Activated CD4-positive, alpha-beta T cell treated with anti-CD3 and anti-CD28 coated beads, Interleukin-10, Interleukin-2, amounts not matched to agents 100 ng/mL and 50 ng/mL, durations not matched to agents 16 hours and 8 hours (primary cell): ENCODE data around the gene CFAP299.
"Not testable (repeated sequence)": the region's sequence is repeated elsewhere in the genome, so short reads cannot be mapped to it uniquely, and the experiment has no call there.

Experiments used
- DNase-seq: peaks from one replicate; pipeline ENCODE4 v3.0.0-alpha.2; 2020

CFAP299 gene

GRCh38 chr4:80393246-80393969 lies 57.9 kb downstream of the CFAP299 start:
- DNase-seq, result peak; percentile 67

DNA sequence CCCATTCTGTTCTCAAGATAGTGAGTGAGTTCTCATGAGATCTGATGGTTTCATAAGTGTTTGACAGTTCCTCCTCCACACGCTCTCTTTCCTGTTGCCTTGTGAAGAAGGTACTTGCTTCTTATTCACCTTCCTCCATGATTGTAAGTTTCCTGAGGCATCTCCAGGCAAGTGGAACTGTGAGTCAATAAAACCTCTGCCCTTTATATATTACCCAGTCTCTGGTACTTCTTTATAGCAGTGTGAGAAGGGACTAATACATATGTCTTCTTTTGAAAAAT lies 58.4 kb downstream of the CFAP299 start:
- no peak for DNase-seq

GRCh38 chr4:80407246-80407645 lies 71.7 kb downstream of the CFAP299 start:
- no peak for DNase-seq

GRCh38 chr4:80409809-80410208 lies 74.3 kb downstream of the CFAP299 start:
- no peak for DNase-seq

DNA sequence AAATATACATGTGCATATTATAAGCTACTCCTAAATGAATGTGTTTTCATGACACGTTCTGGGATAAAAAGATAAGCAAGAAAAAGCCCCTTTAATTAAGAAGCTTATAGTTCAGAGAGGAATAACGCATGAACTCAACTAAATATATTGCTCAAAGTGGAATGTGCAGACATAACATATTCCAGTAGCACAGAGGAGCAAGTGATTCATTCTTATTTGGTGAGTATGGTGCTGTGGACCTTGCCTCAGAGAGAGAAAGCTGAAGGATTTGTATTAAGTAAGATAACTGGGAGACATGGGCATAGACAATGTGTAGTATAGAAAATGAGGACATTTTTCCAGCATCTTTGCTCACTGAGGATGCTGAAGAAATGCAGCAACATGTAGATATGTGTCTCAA lies 76.8 kb downstream of the CFAP299 start:
- no peak for DNase-seq

DNA sequence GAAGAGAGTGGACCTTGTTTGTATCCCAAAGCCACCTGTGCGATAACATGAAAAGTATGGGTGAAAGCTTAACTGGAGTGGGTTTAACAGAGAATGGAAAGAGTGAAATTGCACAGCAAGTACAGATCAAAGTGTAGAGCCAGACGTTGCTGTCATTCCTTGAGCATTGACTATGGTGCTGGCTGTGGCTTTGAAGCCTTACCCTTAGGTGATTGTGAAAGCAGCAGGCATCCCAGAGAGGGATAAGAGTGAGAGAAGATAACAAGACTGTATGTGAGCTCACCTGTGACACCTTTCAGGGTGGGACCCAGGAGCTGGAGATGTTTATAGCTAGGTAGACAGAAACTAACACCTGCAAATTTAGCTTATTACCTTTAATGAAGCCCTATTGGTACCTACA lies 77.6 kb downstream of the CFAP299 start:
- no peak for DNase-seq

DNA sequence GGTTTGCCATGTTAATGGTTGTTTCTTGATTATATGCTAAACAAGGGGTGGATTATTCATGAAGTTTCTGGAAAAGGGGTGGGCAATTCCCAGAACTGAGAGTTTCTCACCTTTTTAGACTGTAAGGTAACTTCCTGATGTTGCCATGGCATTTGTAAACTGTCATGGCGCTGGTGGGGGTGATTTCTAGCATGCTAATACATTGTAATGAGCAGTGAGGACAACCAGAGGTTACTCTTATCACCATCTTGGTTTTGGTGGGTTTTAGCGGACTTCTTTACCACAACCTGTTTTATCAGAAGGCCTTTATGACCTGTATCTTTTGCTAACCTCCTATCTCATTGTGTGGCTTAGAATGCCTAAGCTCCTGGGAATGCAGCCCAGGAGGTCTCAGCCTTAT lies 81.5 kb downstream of the CFAP299 start:
- DNase-seq, result no peak

DNA sequence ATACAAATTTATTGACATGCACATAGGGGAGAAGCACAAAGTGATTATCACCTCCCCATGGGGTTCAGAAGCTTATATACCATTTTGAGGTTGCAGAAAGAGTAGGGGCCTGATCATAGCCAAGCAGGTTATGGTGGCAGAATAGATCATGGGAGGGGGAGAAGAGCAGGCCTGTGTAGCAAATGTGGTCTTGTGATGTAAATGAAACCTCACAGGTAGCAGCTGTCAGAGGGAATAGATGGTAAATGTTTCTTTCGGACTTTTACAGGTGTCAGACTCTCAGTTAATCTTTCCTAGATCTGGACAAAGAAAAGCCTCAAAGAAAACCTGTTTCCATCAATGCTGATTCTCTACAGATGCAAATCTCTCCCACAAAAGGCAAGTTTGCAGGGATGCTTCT lies 84.4 kb downstream of the CFAP299 start:
- DNase-seq, result no peak

GRCh38 chr4:80420638-80421037 lies 85.1 kb downstream of the CFAP299 start:
- DNase-seq, result no peak

DNA sequence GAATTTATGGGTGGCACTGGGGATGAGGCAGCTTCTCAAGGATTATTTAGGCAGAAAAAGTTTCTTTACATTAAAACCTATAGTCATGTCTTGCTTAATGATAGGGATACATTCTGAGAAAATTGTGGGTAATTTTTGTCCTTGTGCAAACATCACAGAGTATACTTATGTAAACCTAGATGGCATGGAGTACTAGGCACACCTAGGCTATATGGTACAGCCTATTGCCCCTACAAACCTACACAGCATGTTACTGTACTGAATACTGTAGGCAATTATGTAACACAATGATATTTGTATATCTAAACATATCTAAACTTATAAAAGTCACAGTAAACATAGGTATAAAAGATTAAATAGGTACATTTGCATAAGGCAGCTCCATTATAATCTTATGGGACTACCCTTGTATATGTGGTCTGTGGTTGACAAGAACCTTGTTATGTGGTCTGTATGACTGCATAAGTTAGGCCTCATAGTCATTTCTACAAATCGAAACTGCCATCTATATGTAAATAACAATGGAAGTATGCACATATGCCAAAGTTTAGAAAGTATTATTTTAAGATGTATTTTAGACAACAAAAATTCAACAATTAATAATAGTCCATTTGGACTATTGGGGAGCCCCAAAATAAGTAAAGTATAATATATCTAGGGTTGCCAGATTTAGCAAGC lies 87.3 kb downstream of the CFAP299 start:
- DNase-seq, result peak; percentile 35

DNA sequence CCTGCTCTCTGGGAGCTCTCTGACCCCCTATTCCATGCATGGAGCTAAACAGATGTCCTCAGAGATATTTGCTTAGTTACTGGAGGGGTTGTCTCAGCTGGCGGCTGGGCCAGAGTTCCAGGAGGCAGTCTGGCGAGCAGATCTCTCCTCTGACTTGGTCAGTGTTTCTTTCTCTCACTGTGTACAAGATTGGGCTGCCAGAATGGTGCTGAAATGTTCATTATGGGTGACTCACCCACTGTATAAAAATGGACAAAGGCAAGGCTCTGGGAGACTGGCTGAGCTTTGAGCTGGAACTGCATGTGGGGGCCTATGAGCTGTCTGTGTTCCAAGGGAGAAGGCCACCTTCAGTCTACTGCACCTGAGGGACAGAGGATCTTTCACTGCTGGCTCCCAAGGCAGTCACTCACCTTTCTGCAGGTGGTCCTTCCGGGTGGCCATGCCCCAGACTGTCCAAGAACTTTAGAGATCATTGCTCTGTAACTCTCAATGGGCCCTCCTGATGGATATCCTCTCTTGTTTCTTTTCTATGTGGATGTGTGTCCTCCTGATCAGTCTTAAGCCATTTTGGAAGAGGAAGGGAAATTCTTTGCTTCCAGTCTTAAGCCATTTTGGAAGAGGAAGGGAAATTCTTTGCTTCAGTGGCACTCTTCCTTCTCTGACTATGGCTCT lies 88.2 kb downstream of the CFAP299 start:
- DNase-seq, result no peak

GRCh38 chr4:80424225-80424581 lies 88.7 kb downstream of the CFAP299 start:
- DNase-seq, result no peak

- no peak for DNase-seq
These were observed 89.9 kb downstream of the CFAP299 start for GRCh38 chr4:80425124-80426100.

DNA sequence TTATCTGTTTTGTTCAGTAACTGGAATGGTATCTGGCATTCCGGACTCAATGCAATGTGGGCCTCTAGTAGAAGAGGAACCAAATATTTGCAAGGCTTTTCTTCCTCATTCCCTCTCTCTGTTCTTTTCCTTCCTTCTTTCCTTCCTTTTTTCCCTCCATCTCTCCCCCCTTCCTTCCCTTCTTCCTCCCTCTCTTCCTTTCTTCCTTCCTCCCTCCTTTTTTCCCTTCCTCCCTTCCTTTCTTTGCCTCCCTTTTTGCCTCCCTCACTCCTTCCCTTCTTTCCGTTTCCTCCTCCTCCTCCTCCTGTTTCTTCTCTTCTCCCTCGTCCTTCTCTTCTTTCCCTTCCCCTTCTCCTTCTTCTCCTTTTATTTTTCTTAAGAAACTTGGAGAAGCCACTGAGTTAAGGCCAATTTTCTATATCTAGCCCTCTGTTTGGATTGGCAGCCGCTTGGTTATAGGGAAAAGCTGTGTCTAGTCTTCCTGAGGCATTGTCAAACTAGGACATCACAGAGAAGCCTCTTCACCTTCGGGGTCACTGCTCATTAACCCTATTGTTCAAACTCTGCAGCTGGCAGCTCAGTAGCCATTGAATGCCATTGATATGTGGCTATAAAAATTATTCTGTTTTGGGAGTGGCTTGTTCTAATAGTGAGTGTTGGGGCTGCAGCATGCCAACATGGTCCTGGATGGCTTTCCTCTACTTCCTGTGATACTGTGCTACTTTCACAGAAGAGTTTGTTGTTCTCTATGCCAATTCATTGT lies 95.9 kb downstream of the CFAP299 start:
- DNase-seq, result no peak

DNA sequence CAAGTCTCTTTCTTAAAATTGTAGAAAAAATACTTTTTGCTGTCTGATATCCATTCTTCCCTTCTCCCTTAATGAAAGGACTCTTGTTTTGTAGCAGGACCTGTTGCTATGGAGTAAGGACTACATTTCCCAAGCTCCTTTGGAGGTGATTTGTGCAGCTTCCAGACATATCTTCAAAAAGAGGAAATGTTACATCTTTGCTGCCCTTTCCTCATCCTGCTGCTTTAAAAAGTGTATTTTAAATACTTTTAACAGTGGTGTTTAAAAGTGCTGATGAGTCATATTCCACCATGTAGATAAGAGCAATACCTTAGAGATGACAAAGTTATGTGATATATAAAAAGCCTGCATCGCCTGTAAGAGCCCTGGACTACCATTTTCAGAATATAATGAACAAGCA lies 98.7 kb downstream of the CFAP299 start:
- DNase-seq, result no peak

DNA sequence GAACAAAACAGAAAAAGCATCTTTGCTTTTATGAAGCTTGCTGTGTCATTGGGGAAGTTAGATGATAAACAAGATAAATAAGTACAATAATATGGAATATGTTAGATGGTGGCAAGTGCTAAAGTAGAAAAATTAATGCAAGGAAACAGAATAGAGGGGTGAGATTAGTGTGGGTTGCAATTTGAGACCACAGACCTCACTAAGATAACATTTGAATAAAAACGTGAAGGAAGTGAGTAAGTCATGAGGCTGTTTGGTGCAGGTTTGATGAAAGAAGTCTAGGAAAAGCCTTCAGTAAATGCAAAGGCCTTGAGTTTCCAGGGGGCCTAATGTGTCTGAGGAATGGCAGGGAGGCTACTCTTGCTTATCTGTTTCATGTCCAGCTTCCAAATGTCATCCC lies 102.5 kb downstream of the CFAP299 start:
- no peak for DNase-seq

DNA sequence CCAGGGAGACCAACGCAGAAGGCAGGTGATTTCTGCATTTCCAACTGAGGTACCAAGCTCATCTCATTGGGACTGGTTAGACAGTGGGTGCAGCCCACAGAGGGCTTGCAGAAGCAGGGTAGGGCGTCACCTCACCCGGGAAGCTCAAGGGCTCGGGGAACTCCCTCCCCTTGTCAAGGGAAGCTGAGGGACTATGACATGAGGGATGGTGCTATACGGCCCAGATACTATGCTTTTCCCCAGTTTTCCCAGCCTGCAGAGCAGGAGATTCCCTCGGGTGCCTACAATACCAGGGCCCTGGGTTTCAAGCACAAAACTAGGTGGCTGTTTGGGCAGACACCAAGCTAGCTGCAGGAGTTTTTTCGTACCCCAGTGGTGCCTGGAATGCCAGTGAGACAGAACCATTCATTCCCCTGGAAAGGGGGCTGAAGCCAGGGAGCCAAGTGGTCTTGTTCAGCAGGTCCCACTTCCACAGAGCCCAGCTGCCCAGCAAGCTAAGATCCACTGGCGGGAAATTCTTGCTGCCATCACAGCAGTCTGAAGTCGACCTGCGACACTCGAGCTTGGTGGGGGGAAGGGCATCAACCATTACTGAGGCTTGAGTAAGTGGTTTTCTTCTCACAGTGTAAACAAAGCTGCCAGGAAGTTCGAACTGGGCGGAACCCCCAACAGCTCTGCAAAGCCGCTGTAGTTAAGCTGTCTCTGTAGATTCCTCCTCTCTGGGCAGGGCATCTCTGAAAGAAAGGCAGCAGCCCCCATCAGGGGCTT lies 103.9 kb downstream of the CFAP299 start:
- not testable (repeated sequence) for DNase-seq

DNA sequence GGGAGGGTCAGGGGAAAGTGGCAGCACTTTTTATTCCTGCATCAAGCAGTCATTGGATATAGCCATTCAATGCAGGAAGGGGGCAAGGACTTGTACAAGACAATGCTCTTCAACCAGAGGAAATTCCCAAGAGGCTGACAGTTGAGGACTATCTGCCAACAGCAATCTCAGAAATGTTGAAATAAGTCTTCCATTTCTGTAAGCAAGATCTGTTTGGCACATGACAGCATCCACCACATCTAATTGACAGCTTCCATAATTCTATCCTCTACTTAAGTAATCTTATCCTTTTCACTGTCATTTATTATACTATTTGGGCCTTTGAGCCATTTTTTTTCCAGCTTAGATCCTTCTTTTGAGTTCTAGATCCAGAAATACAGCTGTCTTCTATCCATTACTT lies 110.7 kb downstream of the CFAP299 start:
- no peak for DNase-seq

- DNase-seq, result no peak
These were observed 111.1 kb downstream of the CFAP299 start for GRCh38 chr4:80446664-80447063.

- DNase-seq, result no peak
These were observed 112.0 kb downstream of the CFAP299 start for GRCh38 chr4:80447493-80447892.

GRCh38 chr4:80448056-80448455 lies 112.5 kb downstream of the CFAP299 start:
- no peak for DNase-seq

- no peak for DNase-seq
These were observed 116.5 kb downstream of the CFAP299 start for GRCh38 chr4:80452055-80452454.
